HEK293 (cell line): Measurements from ENCODE around the gene BRCA1.
"Not testable (repeated sequence)": the region's sequence is repeated elsewhere in the genome, so short reads cannot be mapped to it uniquely, and the experiment has no call there.

Experiments used
- SP3 ChIP-seq: fragments of 450-650 bp; formaldehyde crosslinking; IDR thresholded peaks from 2 replicates; pipeline ENCODE4 v1.5.1; 2016; ENCODE audit warnings: missing biosample characterization, missing genetic modification characterization
- ZBTB7A ChIP-seq: fragments of 450-650 bp; formaldehyde crosslinking; IDR thresholded peaks from 2 replicates; pipeline ENCODE4 v1.5.1; 2016; ENCODE audit warnings: low read depth, missing biosample characterization, missing genetic modification characterization
- ZNF157 ChIP-seq: fragments of 450-650 bp; formaldehyde crosslinking; IDR thresholded peaks from 2 replicates; pipeline ENCODE4 v1.5.1; 2016; ENCODE audit warnings: missing biosample characterization, missing genetic modification characterization
- ZNF560 ChIP-seq: fragments of 450-650 bp; formaldehyde crosslinking; IDR thresholded peaks from 2 replicates; pipeline ENCODE4 v1.5.1; 2017; ENCODE audit warnings: missing biosample characterization, missing genetic modification characterization, borderline replicate concordance
- TF ChIP-seq, protein P1 (sequence below): fragments of 450-650 bp; formaldehyde crosslinking; IDR thresholded peaks from 2 replicates; pipeline ENCODE4 v1.5.1; 2016; ENCODE audit warnings: missing biosample characterization, missing genetic modification characterization
- TF ChIP-seq, protein P2 (sequence below): fragments of 450-650 bp; formaldehyde crosslinking; IDR thresholded peaks from 2 replicates; pipeline ENCODE4 v1.5.1; 2016; ENCODE audit warnings: missing biosample characterization, missing genetic modification characterization, low read depth

DNA sequence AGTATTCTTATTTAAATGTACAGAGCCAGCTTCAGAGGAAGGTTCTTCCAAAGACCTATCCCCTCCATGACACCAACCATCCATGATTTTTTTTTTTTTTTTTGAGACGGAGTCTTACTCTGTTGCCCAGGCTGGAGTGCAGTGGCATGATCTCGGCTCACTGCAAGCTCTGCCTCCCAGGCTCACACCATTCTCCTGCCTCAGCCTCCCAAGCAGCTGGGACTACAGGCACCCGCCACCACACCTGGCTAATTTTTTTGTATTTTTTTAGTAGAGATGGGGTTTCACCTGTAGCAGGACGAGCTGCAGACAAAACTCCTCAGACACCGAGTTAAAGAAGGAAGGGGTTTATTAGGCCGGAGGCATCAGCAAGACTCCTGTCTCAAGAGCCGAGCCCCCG, 34.8 kb upstream of the BRCA1 start:
- TF ChIP-seq, protein P1, sequence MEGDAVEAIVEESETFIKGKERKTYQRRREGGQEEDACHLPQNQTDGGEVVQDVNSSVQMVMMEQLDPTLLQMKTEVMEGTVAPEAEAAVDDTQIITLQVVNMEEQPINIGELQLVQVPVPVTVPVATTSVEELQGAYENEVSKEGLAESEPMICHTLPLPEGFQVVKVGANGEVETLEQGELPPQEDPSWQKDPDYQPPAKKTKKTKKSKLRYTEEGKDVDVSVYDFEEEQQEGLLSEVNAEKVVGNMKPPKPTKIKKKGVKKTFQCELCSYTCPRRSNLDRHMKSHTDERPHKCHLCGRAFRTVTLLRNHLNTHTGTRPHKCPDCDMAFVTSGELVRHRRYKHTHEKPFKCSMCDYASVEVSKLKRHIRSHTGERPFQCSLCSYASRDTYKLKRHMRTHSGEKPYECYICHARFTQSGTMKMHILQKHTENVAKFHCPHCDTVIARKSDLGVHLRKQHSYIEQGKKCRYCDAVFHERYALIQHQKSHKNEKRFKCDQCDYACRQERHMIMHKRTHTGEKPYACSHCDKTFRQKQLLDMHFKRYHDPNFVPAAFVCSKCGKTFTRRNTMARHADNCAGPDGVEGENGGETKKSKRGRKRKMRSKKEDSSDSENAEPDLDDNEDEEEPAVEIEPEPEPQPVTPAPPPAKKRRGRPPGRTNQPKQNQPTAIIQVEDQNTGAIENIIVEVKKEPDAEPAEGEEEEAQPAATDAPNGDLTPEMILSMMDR (tag by site-specific recombination), result not testable (repeated sequence)
- not testable (repeated sequence) for TF ChIP-seq ZNF157 (tag by site-specific recombination); ZNF560 (tag by site-specific recombination); ZBTB7A (tag by site-specific recombination); SP3
- TF ChIP-seq, protein P2, sequence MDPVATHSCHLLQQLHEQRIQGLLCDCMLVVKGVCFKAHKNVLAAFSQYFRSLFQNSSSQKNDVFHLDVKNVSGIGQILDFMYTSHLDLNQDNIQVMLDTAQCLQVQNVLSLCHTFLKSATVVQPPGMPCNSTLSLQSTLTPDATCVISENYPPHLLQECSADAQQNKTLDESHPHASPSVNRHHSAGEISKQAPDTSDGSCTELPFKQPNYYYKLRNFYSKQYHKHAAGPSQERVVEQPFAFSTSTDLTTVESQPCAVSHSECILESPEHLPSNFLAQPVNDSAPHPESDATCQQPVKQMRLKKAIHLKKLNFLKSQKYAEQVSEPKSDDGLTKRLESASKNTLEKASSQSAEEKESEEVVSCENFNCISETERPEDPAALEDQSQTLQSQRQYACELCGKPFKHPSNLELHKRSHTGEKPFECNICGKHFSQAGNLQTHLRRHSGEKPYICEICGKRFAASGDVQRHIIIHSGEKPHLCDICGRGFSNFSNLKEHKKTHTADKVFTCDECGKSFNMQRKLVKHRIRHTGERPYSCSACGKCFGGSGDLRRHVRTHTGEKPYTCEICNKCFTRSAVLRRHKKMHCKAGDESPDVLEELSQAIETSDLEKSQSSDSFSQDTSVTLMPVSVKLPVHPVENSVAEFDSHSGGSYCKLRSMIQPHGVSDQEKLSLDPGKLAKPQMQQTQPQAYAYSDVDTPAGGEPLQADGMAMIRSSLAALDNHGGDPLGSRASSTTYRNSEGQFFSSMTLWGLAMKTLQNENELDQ (tag by site-specific recombination), result not testable (repeated sequence)
